Measurements from ENCODE around the gene TMOD4. TPM values are rescaled to one million over a fixed set of nuclear protein-coding genes. Genes with fewer than 3 reads are reported as not detected.

TMOD4 gene
- total and polyA plus RNA-seq, 9 of the 15 experiments (the other 6 are each of a cell fraction or from before 2014, with no cell fraction given): 0.18 to 1.8 (median 1.1) TPM; not detected in 1

DNA sequence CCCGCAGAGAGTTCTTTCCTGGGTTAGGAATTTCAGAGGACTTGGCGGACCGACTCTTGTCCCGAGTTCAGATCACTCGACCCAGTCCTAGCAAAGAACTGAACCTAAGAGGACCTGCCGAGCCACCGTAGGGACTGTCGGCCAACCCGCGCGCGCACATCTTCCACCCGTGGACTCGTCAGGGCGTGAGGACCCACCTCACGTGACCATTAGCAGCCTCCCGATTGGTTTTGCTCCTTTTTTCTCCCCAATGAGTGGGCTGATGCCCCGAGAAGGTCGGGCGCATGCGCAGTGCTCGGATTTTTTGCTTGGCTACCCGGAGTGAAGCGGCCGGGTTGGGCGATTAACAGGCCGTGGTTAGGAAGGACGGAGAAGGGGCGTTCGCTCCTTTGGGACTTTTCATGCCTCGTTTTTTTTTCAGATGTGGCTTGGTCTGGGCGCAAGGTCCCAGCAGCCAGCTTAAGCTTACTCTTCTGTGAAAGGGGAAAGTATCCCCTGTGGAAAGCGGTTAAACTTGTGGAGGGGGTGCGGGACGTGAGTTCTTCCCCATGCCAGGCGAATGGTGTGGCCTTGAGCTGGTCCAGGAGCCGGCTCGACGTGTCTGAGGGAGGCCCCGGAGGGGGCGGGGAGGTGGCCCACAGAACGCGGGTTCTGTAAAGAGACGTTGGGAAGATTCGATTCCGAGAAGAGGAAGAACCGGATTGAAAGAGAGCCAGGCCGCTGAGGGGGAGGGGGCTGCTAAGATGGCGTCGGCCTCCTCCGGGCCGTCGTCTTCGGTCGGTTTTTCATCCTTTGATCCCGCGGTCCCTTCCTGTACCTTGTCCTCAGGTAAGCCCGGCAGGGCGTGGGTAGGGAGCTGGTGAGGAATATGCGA, 22.7 kb upstream of the TMOD4 start, which contains the start of gene PIP5K1A (continued):
- TF ChIP-seq ZNF436 (CRISPR knock-in tag; IDR thresholded peaks at IDR 0.05): no peak
- no peak for TF ChIP-seq ZNF212 (CRISPR knock-in tag; IDR thresholded peaks at IDR 0.05)
- TF ChIP-seq, protein P1, sequence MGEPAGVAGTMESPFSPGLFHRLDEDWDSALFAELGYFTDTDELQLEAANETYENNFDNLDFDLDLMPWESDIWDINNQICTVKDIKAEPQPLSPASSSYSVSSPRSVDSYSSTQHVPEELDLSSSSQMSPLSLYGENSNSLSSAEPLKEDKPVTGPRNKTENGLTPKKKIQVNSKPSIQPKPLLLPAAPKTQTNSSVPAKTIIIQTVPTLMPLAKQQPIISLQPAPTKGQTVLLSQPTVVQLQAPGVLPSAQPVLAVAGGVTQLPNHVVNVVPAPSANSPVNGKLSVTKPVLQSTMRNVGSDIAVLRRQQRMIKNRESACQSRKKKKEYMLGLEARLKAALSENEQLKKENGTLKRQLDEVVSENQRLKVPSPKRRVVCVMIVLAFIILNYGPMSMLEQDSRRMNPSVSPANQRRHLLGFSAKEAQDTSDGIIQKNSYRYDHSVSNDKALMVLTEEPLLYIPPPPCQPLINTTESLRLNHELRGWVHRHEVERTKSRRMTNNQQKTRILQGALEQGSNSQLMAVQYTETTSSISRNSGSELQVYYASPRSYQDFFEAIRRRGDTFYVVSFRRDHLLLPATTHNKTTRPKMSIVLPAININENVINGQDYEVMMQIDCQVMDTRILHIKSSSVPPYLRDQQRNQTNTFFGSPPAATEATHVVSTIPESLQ (CRISPR knock-in tag; IDR thresholded peaks at IDR 0.05): peak; percentile 45; the same call in 1 of the 2 replicates
- TF ChIP-seq, protein P2, sequence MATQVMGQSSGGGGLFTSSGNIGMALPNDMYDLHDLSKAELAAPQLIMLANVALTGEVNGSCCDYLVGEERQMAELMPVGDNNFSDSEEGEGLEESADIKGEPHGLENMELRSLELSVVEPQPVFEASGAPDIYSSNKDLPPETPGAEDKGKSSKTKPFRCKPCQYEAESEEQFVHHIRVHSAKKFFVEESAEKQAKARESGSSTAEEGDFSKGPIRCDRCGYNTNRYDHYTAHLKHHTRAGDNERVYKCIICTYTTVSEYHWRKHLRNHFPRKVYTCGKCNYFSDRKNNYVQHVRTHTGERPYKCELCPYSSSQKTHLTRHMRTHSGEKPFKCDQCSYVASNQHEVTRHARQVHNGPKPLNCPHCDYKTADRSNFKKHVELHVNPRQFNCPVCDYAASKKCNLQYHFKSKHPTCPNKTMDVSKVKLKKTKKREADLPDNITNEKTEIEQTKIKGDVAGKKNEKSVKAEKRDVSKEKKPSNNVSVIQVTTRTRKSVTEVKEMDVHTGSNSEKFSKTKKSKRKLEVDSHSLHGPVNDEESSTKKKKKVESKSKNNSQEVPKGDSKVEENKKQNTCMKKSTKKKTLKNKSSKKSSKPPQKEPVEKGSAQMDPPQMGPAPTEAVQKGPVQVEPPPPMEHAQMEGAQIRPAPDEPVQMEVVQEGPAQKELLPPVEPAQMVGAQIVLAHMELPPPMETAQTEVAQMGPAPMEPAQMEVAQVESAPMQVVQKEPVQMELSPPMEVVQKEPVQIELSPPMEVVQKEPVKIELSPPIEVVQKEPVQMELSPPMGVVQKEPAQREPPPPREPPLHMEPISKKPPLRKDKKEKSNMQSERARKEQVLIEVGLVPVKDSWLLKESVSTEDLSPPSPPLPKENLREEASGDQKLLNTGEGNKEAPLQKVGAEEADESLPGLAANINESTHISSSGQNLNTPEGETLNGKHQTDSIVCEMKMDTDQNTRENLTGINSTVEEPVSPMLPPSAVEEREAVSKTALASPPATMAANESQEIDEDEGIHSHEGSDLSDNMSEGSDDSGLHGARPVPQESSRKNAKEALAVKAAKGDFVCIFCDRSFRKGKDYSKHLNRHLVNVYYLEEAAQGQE (IDR thresholded peaks at IDR 0.05; ENCODE audit: borderline replicate concordance): peak; percentile 84
- TF ChIP-seq, protein P2 (CRISPR knock-in tag; IDR thresholded peaks at IDR 0.05; ENCODE audit: low read depth): no peak
- TF ChIP-seq SRSF7 (optimal IDR thresholded peaks at IDR 0.05; ENCODE audit: low read depth, low read length): no peak
- TF ChIP-seq ZNF444 (CRISPR knock-in tag; IDR thresholded peaks at IDR 0.05): no peak
- TF ChIP-seq, protein P3, sequence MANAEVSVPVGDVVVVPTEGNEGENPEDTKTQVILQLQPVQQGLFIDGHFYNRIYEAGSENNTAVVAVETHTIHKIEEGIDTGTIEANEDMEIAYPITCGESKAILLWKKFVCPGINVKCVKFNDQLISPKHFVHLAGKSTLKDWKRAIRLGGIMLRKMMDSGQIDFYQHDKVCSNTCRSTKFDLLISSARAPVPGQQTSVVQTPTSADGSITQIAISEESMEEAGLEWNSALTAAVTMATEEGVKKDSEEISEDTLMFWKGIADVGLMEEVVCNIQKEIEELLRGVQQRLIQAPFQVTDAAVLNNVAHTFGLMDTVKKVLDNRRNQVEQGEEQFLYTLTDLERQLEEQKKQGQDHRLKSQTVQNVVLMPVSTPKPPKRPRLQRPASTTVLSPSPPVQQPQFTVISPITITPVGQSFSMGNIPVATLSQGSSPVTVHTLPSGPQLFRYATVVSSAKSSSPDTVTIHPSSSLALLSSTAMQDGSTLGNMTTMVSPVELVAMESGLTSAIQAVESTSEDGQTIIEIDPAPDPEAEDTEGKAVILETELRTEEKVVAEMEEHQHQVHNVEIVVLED (CRISPR knock-in tag; IDR thresholded peaks at IDR 0.05): no peak
- peak; percentile 49; the same call in 1 of the 2 replicates for TF ChIP-seq ZNF384 (IDR thresholded peaks at IDR 0.05; ENCODE audit: low read depth, low read length)
- TF ChIP-seq POLR2B (IDR thresholded peaks at IDR 0.05; ENCODE audit: low read depth, partially characterized antibody): peak; percentile 72
